HCT116 (cell line): ENCODE data around the gene HMGCL. TPM values are rescaled to one million over a fixed set of nuclear protein-coding genes. Genes with fewer than 3 reads are reported as not detected.
A peak's percentile ranks its signal among the peaks of the same experiment; 100 is the strongest.

Experiments
- ATAC-seq: fragments of 200-7000 bp; cut with Tn5 transposase; 2 replicates; pipeline ENCODE4 v1.9.1; 2020; ENCODE audit warnings: mild to moderate bottlenecking, moderate library complexity
- BruUV-seq: library from RNA; stranded (reverse); fragments of 400-500 nt; replicated peaks from 2 replicates; lab custom pipeline; 2021; lab: Mats Ljungman, UMichigan
- CTCF ChIA-PET: fragments of 300-600 bp; sonication (Branson Sonifier 250); formaldehyde crosslinking; loops from one replicate; lab custom pipeline; 2021; ENCODE audit warnings: antibody characterized with exemption; lab: Charles Lee
- POLR2A ChIA-PET: fragments of 300-600, 350-600 bp; sonication (Branson Sonifier 250); formaldehyde crosslinking; loops from one replicate; lab custom pipeline; 2021; ENCODE audit warnings: antibody characterized with exemption; lab: Charles Lee
- RAD21 ChIA-PET, 2 experiments: fragments of 300-600 bp; sonication (Branson Sonifier 250); formaldehyde crosslinking; loops; one replicate each; lab custom pipeline; 2023; ENCODE audit warnings: low total read pairs in 2 of 2; ENCODE audit not compliant: uncharacterized antibody in 2 of 2, unreplicated experiment in 2 of 2, low non-redundant PET in 1 of 2; lab: Charles Lee
- DNase-seq: peaks from one replicate; pipeline ENCODE4 v3.0.0-alpha.2; 2010; ENCODE audit warnings: low read depth, low spot score
- H2AFZ ChIP-seq: fragments of 200-600 bp; shearing (Covaris generic), sonication (generic); 2 replicates; pipeline ENCODE4 v1.6.1; 2017; ENCODE audit warnings: low read depth, mixed run types, mixed read lengths, antibody characterized with exemption, low read length; ENCODE audit not compliant: poor library complexity, severe bottlenecking
- H3K27ac ChIP-seq: 2 replicates; pipeline ENCODE4 v1.5.1; 2012; ENCODE audit warnings: low read depth, low read length
- H3K27me3 ChIP-seq: fragments of 200-600 bp; sonication (generic); 2 replicates; pipeline ENCODE4 v1.6.1; 2016; ENCODE audit warnings: mixed run types, low read length, mixed read lengths; ENCODE audit not compliant: insufficient read depth
- H3K36me3 ChIP-seq, 2 experiments: fragments of 200-500 bp in 1 of 2; fragments of 200-600 bp in 1 of 2; sonication (Bioruptor generic) in 1 of 2; sonication (generic) in 1 of 2; 2 replicates each; pipeline versions ENCODE4 v1.5.1 to v1.6.1; 2014 to 2016; ENCODE audit warnings: low read length in 2 of 2, inconsistent platforms in 1 of 2, mixed read lengths in 1 of 2, mixed run types in 1 of 2; ENCODE audit not compliant: insufficient read depth in 2 of 2, control insufficient read depth in 1 of 2
- H3K4me1 ChIP-seq, 2 experiments: fragments of 200-600 bp in 1 of 2; sonication (generic) in 1 of 2; 2 replicates each; pipeline versions ENCODE4 v1.5.1 to v1.6.1; 2012 to 2017; ENCODE audit warnings: low read length in 2 of 2, inconsistent platforms in 1 of 2, mild to moderate bottlenecking in 1 of 2, mixed read lengths in 1 of 2, mixed run types in 1 of 2, moderate library complexity in 1 of 2; ENCODE audit not compliant: insufficient read depth in 2 of 2, control insufficient read depth in 1 of 2
- H3K4me2 ChIP-seq: fragments of 200-600 bp; sonication (generic); 2 replicates; pipeline ENCODE4 v1.6.1; 2017; ENCODE audit warnings: mixed run types, low read length, mixed read lengths
- H3K4me3 ChIP-seq, 2 experiments: fragments of 200-600 bp in 1 of 2; sonication (generic) in 1 of 2; replicated peaks in 1 of 2; 2 replicates each; pipeline ENCODE4 v1.5.1; 2011 to 2016; ENCODE audit warnings: low read length in 2 of 2, control low read depth in 1 of 2, low read depth in 1 of 2, mild to moderate bottlenecking in 1 of 2, mixed read lengths in 1 of 2, mixed run types in 1 of 2
- H3K79me2 ChIP-seq: fragments of 200-600 bp; sonication (generic); 2 replicates; pipeline ENCODE4 v1.6.1; 2017; ENCODE audit warnings: mild to moderate bottlenecking, mixed run types, low read length, moderate library complexity, mixed read lengths; ENCODE audit not compliant: insufficient read depth
- H3K9ac ChIP-seq: fragments of 200-600 bp; sonication (generic); 2 replicates; pipeline ENCODE4 v1.6.1; 2016; ENCODE audit warnings: low read length, mixed read lengths
- H3K9me2 ChIP-seq: fragments of 200-600 bp; sonication (generic), shearing (Covaris generic); 2 replicates; pipeline ENCODE4 v1.6.1; 2017; ENCODE audit warnings: mixed run types, mild to moderate bottlenecking, moderate library complexity; ENCODE audit not compliant: insufficient read depth
- H3K9me3 ChIP-seq, 2 experiments: fragments of 200-500 bp in 1 of 2; fragments of 200-600 bp in 1 of 2; sonication (Bioruptor generic) in 1 of 2; sonication (generic) in 1 of 2; 2 replicates each; pipeline ENCODE4 v1.6.1; 2014 to 2017; ENCODE audit warnings: low read length in 2 of 2, mixed read lengths in 2 of 2, inconsistent platforms in 1 of 2, low read depth in 1 of 2, mild to moderate bottlenecking in 1 of 2, mixed run types in 1 of 2, moderate library complexity in 1 of 2; ENCODE audit not compliant: control insufficient read depth in 1 of 2, insufficient read depth in 1 of 2
- H4K20me1 ChIP-seq: fragments of 200-600 bp; sonication (generic), shearing (Covaris generic); 2 replicates; pipeline ENCODE4 v1.6.1; 2017; ENCODE audit warnings: mixed run types, mild to moderate bottlenecking, moderate library complexity; ENCODE audit not compliant: insufficient read depth
- ATF3 ChIP-seq: IDR thresholded peaks from 2 replicates; pipeline ENCODE4 v1.6.1; 2012
- CBX3 ChIP-seq: IDR thresholded peaks from 2 replicates; pipeline ENCODE4 v1.6.1; 2012; ENCODE audit warnings: low read depth
- CEBPB ChIP-seq: IDR thresholded peaks from 2 replicates; pipeline ENCODE4 v1.6.1; 2012; ENCODE audit warnings: low read depth
- CTCF ChIP-seq, 3 experiments: fragments of 200-600 bp in 1 of 3; sonication (generic) in 1 of 3; IDR thresholded peaks in 2 of 3; conservative IDR thresholded peaks in 1 of 3; 2 replicates each; pipeline ENCODE4 v1.5.1; 2012 to 2017; ENCODE audit warnings: low read depth in 2 of 3, low read length in 2 of 3, antibody characterized with exemption in 1 of 3, borderline replicate concordance in 1 of 3, control low read depth in 1 of 3, mild to moderate bottlenecking in 1 of 3, mixed read lengths in 1 of 3, mixed run types in 1 of 3, moderate library complexity in 1 of 3; ENCODE audit not compliant: insufficient read depth in 1 of 3
- ELF1 ChIP-seq: IDR thresholded peaks from 2 replicates; pipeline ENCODE4 v1.6.1; 2012; ENCODE audit warnings: low read depth, borderline replicate concordance
- EZH2 ChIP-seq: fragments of 200-600 bp; sonication (generic); IDR thresholded peaks from 2 replicates; pipeline ENCODE4 v1.6.1; 2017; ENCODE audit warnings: antibody characterized with exemption, mixed run types
- JUND ChIP-seq: IDR thresholded peaks from 2 replicates; pipeline ENCODE4 v1.6.1; 2012
- MAX ChIP-seq: IDR thresholded peaks from 2 replicates; pipeline ENCODE4 v1.6.1; 2012
- POLR2A ChIP-seq: IDR thresholded peaks from 2 replicates; pipeline ENCODE4 v1.7.0; 2011; ENCODE audit warnings: borderline replicate concordance; ENCODE audit not compliant: insufficient read depth, insufficient read length; ENCODE audit errors: extremely low read depth
- POLR2AphosphoS5 ChIP-seq: IDR thresholded peaks from 2 replicates; pipeline ENCODE4 v1.6.1; 2011; ENCODE audit warnings: mild to moderate bottlenecking, low read depth, low read length, moderate library complexity
- RAD21 ChIP-seq: IDR thresholded peaks from 2 replicates; pipeline ENCODE4 v1.6.1; 2012; ENCODE audit warnings: low read depth, mild to moderate bottlenecking
- REST ChIP-seq: IDR thresholded peaks from 2 replicates; pipeline ENCODE4 v1.6.1; 2012; ENCODE audit warnings: low read depth
- SIN3A ChIP-seq: IDR thresholded peaks from 2 replicates; pipeline ENCODE4 v1.6.1; 2012; ENCODE audit warnings: low read depth
- SRF ChIP-seq: IDR thresholded peaks from 2 replicates; pipeline ENCODE4 v1.6.1; 2012; ENCODE audit warnings: low read depth
- TCF7L2 ChIP-seq: IDR thresholded peaks from 2 replicates; pipeline ENCODE4 v1.7.0; 2011; ENCODE audit warnings: borderline replicate concordance, inconsistent platforms; ENCODE audit not compliant: insufficient read depth, insufficient read length; ENCODE audit errors: extremely low read depth
- YY1 ChIP-seq: IDR thresholded peaks from 2 replicates; pipeline ENCODE4 v1.6.1; 2011; ENCODE audit warnings: low read length, low read depth, moderate library complexity, mild to moderate bottlenecking; ENCODE audit not compliant: insufficient replicate concordance; ENCODE audit errors: extremely low read depth
- ZBTB33 ChIP-seq: IDR thresholded peaks from 2 replicates; pipeline ENCODE4 v1.6.1; 2011; ENCODE audit warnings: mild to moderate bottlenecking, low read length, moderate library complexity; ENCODE audit not compliant: insufficient replicate concordance; ENCODE audit errors: extremely low read depth
- ZFX ChIP-seq: fragments of 450-650 bp; IDR thresholded peaks from 2 replicates; pipeline ENCODE4 v1.6.1; 2017
- intact Hi-C: fragments of 100-400 bp; cut with micrococcal nuclease; formaldehyde crosslinking; loops from 2 replicates; pipeline ENCODE4 v1.10.0; 2022
- total RNA-seq: library from RNA; stranded (reverse); gene quantifications from one replicate; pipeline ENCODE4 v1.2.1, GENCODE V29; 2021; ENCODE audit not compliant: unreplicated experiment

The HMGCL gene
- total RNA-seq, 1 experiment from 2014 or later: 36.2 TPM

- Histone ChIP-seq H3K36me3 (peaks cover 8 to 30% of the 10 kb centered on the region in 2 experiments; a peak in 3 of 4 replicates), H3K4me2 (peak overlapping the region; percentile 36; the same call in 1 of the 2 replicates), H3K9me3 (peaks cover 0 to 3% of the 10 kb centered on the region in 2 experiments; a peak in 1 of 4 replicates), H2AFZ (no peak overlapping the region), H3K27ac (no peak overlapping the region), H3K9me2 (no peaks in the 10 kb centered on the region), H3K4me3 (no peak overlapping the region), H4K20me1 (no peaks in the 10 kb centered on the region), H3K9ac (no peak overlapping the region), H3K79me2 (no peaks in the 10 kb centered on the region), H3K27me3 (no peaks in the 10 kb centered on the region), H3K4me1 (peaks cover 0 to 7% of the 10 kb centered on the region in 2 experiments; a peak in 2 of 4 replicates)
- intact Hi-C loops: no loop called here
- CTCF ChIA-PET: no interaction called here
- no TSS peak for BruUV-seq
- DNase-seq (no peak), ATAC-seq (no peak)
- RAD21 ChIA-PET: no interaction called here
- POLR2A ChIA-PET: interaction anchor here (0.8 kb wide), 1 partner anchor 23 kb away, joined by 5 read pairs; the partner anchor contains the start of gene HMGCL
- TF ChIP-seq MAX (no peak), CBX3 (no peak), POLR2AphosphoS5 (no peak), YY1 (no peak), ATF3 (no peak), EZH2 (no peak), RAD21 (no peak), REST (no peak), JUND (no peak), POLR2A (no peak), SRF (no peak), ZFX (no peak), CTCF (IDR thresholded peaks at IDR 0.05 in 2 of 3, conservative IDR thresholded peaks at IDR 0.05 in 1 of 3; ENCODE audit: borderline replicate concordance in 1 of 3, insufficient read depth in 1 of 3, low read depth in 2 of 3, low read length in 2 of 3) (no peak), ZBTB33 (no peak), CEBPB (no peak), SIN3A (no peak), TCF7L2 (no peak), ELF1 (no peak)
Measured at GRCh38 chr1:23848673-23849616, 23.7 kb upstream of the HMGCL start.
